Stomach smooth muscle (tissue), 2 donors: ENCODE measurements around the gene SLX9.

Source experiments
- H3K27ac ChIP-seq: one replicate; pipeline ENCODE4 v1.7.0; 2013; ENCODE audit warnings: mild to moderate bottlenecking, low read length, inconsistent platforms
- H3K27me3 ChIP-seq, 2 donors: one replicate each; pipeline ENCODE4 v1.7.0; 2013; ENCODE audit warnings: low read length in 2 of 2; ENCODE audit not compliant: insufficient read depth in 2 of 2, control insufficient read depth in 1 of 2
- H3K36me3 ChIP-seq, 2 donors: one replicate each; pipeline ENCODE4 v1.7.0; 2013; ENCODE audit warnings: low read length in 2 of 2; ENCODE audit not compliant: control insufficient read depth in 2 of 2, insufficient read depth in 2 of 2
- H3K4me1 ChIP-seq: one replicate; pipeline ENCODE4 v1.7.0; 2013; ENCODE audit warnings: low read length; ENCODE audit not compliant: control insufficient read depth, insufficient read depth
- H3K4me3 ChIP-seq, 2 donors: one replicate each; pipeline ENCODE4 v1.7.0; 2013; ENCODE audit warnings: low read length in 2 of 2
- H3K9ac ChIP-seq, 2 donors: one replicate each; pipeline ENCODE4 v1.7.0; 2013; ENCODE audit warnings: low read length in 2 of 2, mild to moderate bottlenecking in 1 of 2
- H3K9me3 ChIP-seq, 2 donors: one replicate each; pipeline ENCODE4 v1.7.0; 2013; ENCODE audit warnings: low read length in 2 of 2; ENCODE audit not compliant: control insufficient read depth in 2 of 2
- donor health status: healthy.
- donor health status: Pancreatic carcinoma.

SLX9 gene

DNA sequence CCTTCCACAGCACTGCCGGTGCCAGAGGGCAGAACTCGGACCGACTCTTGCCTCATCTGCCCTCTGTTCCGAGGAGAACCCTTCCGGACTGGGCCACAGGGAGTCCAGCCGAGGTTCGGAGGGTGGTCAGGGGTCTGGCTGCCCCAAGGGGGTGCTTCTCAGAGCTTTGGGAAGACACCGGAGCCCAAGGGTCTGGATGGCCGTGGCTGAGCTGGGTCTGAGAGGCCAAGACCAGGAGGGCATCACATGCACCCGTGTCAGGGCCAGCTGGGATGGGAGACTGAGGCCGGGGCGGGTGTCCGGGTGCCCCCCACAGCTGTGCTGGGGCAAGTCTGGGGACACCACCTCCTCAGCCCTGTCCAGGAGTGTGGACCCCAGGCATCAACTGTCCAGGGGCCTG is 51.1 kb downstream of the SLX9 start:
- H3K4me3 ChIP-seq: no peak overlapping the region
- H3K9ac ChIP-seq: no peak overlapping the region
- H3K9me3 ChIP-seq: no peaks in the 10 kb centered on the region
- H3K4me1 ChIP-seq: peaks cover 95% of the 10 kb centered on the region
- H3K36me3 ChIP-seq: no peaks in the 10 kb centered on the region
- no peaks in the 10 kb centered on the region for H3K27me3 ChIP-seq
- peak overlapping the region; percentile 84 for H3K27ac ChIP-seq

DNA sequence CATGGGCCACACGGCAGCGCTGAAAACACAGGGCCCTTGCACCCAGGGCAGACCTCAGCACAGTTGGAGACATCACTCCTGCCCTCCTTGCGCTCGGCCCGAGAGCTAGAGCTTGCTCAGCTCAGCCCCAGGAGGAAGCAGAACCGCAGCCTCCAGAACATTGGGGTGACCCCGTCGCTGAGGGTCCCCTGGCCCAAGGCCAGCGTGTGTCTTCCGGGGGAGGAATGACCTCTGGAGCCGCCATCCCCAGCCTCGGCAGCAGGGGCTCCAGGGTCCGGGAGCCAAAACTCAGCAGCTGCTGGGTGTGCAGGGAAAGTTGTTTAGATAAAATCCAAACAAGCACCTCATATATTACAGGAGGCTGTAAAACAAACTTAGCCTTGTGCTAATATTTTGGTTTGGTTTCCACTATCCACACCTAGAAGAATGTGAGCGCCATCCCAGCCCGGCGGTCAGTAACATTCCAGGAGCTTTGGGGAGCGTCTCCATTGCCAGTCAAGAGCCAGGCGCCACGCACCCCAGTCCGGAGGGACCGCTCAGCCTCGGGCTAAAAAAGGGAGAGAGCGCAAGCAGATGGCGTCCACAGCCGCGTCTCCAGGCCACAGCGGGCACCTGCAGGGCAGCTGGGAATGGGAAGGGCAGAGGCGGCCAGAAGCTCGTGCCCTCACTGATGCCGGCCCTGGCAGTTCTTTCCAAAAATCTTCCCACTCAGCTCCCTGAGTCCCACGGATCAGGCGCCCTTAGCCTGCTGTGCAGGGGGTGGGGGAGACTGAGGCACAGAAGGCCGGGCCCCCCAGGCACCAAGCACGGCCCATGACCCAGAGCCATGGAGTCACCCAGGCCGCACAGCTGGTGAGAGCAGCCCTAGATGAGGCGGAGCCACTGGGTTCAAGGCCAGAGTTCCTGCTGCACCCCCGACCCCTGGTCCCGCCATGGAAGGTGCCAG is 52.0 kb downstream of the SLX9 start:
- Histone ChIP-seq H3K9ac (no peak overlapping the region), H3K9me3 (no peaks in the 10 kb centered on the region), H3K4me3 (peak overlapping the region; percentile 33 to 59), H3K4me1 (peaks cover 93% of the 10 kb centered on the region), H3K27me3 (no peaks in the 10 kb centered on the region), H3K36me3 (no peaks in the 10 kb centered on the region), H3K27ac (peak overlapping the region; percentile 84)

DNA sequence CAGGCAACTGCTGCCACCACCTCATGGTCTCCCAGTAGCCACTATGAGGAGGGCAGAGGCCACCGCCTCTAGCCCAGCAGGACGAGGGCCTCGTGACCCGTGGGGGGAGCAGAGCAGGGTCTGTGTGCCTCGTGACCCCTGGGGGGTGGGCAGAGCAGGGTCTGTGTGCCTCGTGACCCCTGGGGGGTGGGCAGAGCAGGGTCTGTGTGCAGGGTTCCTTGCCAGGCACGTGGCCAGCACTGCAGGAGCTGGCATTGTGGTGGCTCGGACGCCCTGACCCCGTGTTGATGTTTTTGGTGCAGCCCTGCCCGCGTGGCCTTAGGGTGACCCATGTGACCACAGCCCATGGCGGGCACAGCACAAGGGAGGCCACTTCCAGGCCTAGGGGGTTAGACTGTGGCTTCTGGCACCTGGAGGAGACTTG is 52.8 kb downstream of the SLX9 start:
- no peaks in the 10 kb centered on the region for H3K36me3 ChIP-seq
- H3K4me3 ChIP-seq: no peak overlapping the region
- H3K9me3 ChIP-seq: no peaks in the 10 kb centered on the region
- no peaks in the 10 kb centered on the region for H3K27me3 ChIP-seq
- peak overlapping the region; percentile 84 for H3K27ac ChIP-seq
- no peak overlapping the region for H3K9ac ChIP-seq
- H3K4me1 ChIP-seq: peaks cover 90% of the 10 kb centered on the region

DNA sequence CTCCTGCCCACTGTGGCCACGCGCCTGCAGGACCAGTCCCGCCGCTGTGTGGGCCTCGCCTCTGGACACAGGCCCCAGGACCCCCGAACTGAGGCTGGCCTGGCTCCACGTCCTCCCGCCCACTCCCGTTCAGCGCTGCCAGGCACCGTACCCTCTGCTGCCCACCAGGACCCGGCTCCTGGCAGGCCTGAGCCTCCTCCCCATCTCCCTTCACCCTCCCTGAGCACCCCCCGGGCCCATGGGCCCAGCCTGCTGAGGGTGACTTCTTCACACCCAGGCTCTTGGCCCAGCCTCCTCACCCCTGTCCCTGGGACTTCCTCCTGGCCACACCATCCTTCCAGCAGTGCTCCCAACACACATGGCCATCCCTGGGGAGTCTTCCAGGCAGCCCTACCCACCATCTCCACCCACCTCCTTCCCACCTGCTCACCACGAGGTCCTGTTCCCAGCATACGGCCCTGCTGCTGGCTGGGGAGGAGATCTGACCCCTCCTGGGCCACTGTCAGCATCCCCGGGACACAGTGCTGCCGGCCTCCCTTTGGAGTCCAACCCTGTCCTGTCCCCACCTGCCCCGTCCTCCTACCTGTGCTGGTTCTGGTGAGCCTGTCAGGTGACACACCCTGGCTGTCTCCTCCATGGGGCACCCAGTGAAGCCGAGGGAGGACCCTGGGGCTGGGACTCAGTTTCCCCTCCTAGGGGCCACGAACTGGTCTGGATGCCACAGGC is 53.7 kb downstream of the SLX9 start:
- H3K4me1 ChIP-seq: peaks cover 82% of the 10 kb centered on the region
- H3K27me3 ChIP-seq: no peaks in the 10 kb centered on the region
- H3K9ac ChIP-seq: peak overlapping the region in 1 of 2 donors; percentile 27
- peak overlapping the region; percentile 84 for H3K27ac ChIP-seq
- H3K36me3 ChIP-seq: no peaks in the 10 kb centered on the region
- H3K9me3 ChIP-seq: no peaks in the 10 kb centered on the region
- no peak overlapping the region for H3K4me3 ChIP-seq

DNA sequence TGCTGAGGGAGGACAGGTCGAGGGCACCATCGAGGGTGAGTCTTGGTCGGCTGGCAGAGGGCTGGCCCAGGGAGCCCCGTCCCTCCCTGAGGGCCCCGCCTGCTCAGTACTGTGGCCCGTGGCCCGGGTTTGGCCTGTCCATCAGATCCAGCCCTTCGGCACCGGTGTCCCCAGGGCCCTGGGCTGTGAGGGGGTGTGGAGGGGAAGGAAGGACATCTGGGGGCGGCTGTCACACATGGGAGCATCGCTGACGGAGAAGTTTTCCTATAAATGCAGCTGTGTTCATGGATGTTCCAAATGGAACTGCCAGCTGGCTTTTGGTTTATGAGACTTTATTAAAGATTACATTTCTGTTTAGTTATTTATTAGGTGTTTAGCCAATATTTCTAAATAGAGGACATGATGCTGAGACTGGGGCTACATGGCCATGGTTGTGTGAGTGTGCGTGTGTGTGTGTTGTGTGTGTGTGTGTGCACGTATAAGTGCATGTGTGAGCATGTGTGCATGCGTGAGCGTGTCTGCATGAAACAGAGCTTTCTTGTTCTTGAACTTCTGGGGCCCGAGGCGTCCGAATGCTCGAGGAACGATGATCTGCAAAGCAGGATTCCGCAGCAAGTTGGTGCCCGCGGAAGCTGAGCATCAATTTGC is 54.3 kb downstream of the SLX9 start:
- Histone ChIP-seq H3K9me3 (no peaks in the 10 kb centered on the region), H3K9ac (peak overlapping the region in 1 of 2 donors; percentile 27), H3K27me3 (no peaks in the 10 kb centered on the region), H3K36me3 (no peaks in the 10 kb centered on the region), H3K4me1 (peaks cover 77% of the 10 kb centered on the region), H3K4me3 (peak overlapping the region in 1 of 2 donors; percentile 15), H3K27ac (peak overlapping the region; percentile 69)

DNA sequence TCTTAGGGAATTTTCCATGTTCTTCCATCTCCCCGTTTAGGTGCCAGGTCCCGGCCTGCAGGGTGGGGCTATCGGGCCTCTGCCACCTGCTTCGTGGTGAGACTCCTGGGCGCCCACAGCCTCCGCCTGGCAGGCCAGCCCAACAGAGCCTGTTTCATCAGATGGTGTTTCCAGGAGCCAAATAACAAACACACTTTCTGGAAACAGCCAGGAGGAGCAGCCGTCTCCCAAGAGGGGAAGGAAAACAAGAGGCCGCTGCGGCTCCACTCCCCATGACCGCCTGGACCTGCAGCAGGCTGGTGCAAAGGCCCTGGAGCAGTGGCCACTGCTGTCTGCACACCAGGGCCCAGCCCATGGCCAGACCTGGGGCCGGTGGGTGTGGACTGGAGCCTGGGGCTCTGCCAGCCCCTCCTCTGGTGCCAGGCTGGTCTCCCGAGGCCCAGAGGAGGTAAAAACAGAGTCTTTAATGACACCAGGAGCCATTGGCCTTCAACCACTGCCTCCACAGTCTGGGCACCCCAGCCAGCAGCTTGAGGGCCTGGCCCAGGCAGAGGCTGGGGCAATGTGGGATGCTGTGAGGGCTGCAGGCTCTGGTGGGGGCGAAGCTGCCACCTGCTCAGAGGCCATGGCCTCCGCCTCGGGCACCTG is 55.0 kb downstream of the SLX9 start:
- Histone ChIP-seq H3K9me3 (no peaks in the 10 kb centered on the region), H3K9ac (no peak overlapping the region), H3K4me1 (peaks cover 75% of the 10 kb centered on the region), H3K4me3 (peak overlapping the region in 1 of 2 donors; percentile 15), H3K27me3 (no peaks in the 10 kb centered on the region), H3K27ac (peak overlapping the region; percentile 69), H3K36me3 (no peaks in the 10 kb centered on the region)

DNA sequence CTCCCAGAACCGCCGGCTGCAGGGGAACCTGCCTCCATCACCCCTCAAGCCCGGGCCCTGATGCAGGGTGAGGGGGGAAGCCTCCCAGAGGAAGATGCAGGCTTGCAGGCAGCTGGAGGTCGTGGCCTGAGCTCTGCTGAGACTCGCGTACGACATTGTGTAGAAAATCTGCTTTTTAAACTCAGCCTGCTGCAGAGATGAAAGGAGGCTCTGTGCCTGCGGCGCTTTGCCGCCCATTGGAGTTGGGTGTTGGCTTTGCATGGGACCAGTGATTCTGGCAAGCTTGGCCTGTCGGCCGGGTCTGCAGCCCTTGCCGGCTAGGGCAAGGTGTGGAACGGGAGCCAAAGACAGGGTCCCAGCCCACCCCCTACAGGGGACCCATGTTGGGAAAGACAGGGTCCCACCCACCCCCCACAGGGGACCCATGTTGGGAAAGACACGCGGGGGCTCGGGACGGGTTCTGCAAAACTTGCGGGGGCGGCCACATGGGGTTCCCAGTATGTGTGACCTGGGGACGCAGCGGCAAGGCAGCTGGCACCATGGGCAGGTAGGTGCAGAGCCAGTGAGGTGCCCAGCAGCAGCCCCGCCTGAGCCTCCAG is 55.6 kb downstream of the SLX9 start:
- Histone ChIP-seq H3K9me3 (no peaks in the 10 kb centered on the region), H3K4me1 (peaks cover 74% of the 10 kb centered on the region), H3K4me3 (no peak overlapping the region), H3K36me3 (no peaks in the 10 kb centered on the region), H3K27me3 (no peaks in the 10 kb centered on the region), H3K9ac (no peak overlapping the region), H3K27ac (peak overlapping the region; percentile 69)

DNA sequence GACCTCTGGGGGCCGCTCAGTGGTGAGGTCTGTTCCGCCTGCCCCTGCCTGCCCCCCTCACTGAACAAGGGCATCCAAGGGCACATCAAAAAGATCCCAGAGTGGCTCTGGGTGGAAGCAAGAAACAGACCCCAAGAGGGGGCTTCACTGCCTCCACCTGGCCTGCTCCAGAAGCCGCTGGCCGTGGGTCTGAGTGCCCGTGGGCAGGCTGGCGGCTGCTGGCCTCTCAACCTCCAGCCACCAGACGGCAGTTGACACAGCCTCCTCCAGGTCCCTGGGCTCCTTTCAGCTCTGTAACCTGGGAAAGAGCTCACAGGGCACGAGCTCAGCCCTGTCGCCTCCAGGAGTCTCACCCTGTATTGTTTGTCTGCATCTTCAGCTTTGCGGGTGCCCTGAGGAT is 56.3 kb downstream of the SLX9 start:
- Histone ChIP-seq H3K9ac (no peak overlapping the region), H3K27ac (no peak overlapping the region), H3K4me3 (no peak overlapping the region), H3K9me3 (no peaks in the 10 kb centered on the region), H3K27me3 (no peaks in the 10 kb centered on the region), H3K4me1 (peaks cover 74% of the 10 kb centered on the region), H3K36me3 (no peaks in the 10 kb centered on the region)

DNA sequence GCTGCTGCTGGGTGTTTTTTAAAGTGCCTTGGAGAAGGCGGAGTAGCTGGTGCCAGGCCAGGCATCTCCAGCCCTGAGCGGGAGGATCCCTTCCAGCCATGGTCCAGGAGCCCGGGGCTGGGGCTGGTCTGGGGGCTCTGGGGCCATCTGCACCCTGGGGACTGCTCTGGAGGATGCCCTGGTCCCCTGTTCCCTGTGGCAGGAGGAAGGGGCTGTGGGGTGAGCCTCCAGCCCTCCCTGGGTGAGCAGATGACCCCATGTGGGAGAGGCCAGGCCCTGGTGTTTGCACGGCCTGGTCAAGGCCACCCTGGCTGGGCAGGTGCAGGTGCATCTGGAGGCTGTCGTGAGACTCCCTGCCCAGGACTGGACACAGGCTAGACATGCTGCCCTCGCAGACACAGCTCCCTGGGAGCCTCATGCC is 56.7 kb downstream of the SLX9 start:
- H3K9me3 ChIP-seq: no peaks in the 10 kb centered on the region
- H3K9ac ChIP-seq: no peak overlapping the region
- H3K27ac ChIP-seq: no peak overlapping the region
- no peak overlapping the region for H3K4me3 ChIP-seq
- H3K4me1 ChIP-seq: peaks cover 74% of the 10 kb centered on the region
- no peaks in the 10 kb centered on the region for H3K36me3 ChIP-seq
- no peaks in the 10 kb centered on the region for H3K27me3 ChIP-seq
